Measurements from ENCODE around the gene LDLRAD4. TPM values are rescaled to one million over a fixed set of nuclear protein-coding genes. Genes with fewer than 3 reads are reported as not detected.
"Not testable (repeated sequence)": the region's sequence is repeated elsewhere in the genome, so short reads cannot be mapped to it uniquely, and the experiment has no call there.

The LDLRAD4 gene
- total and polyA plus RNA-seq, 8 donors = 14.1 to 26.6 (median 18.8) TPM

DNA sequence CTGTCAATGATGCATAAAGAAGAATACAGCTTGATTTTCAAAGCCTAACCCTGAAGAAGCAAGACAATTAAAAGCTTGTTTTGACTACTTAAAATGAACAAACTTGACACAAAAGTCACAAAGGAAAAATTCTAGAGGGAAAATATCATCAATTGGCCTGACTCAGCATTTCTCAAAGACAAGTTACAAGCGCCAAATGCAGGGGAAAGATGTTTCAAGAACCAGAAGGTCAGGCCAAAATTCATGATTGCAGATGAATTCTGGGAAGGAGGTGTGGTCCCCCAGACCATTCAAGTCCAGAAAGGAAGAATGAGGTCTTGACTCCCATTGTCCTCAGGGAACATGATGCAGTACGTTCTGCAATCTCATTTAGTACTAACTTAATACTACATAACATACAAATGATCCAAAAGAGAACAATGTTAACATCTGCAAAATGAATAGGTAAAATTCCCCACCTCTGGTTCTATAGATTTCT lies 443.3 kb downstream of the LDLRAD4 start:
- H3K4me1 ChIP-seq = no peaks in the 10 kb centered on the region
- H3K27me3 ChIP-seq = no peaks in the 10 kb centered on the region
- TF ChIP-seq, protein P1, sequence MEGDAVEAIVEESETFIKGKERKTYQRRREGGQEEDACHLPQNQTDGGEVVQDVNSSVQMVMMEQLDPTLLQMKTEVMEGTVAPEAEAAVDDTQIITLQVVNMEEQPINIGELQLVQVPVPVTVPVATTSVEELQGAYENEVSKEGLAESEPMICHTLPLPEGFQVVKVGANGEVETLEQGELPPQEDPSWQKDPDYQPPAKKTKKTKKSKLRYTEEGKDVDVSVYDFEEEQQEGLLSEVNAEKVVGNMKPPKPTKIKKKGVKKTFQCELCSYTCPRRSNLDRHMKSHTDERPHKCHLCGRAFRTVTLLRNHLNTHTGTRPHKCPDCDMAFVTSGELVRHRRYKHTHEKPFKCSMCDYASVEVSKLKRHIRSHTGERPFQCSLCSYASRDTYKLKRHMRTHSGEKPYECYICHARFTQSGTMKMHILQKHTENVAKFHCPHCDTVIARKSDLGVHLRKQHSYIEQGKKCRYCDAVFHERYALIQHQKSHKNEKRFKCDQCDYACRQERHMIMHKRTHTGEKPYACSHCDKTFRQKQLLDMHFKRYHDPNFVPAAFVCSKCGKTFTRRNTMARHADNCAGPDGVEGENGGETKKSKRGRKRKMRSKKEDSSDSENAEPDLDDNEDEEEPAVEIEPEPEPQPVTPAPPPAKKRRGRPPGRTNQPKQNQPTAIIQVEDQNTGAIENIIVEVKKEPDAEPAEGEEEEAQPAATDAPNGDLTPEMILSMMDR (IDR thresholded peaks at IDR 0.05) = no peak
- H3K4me3 ChIP-seq = no peak overlapping the region
- DNase-seq = no peak
- H3K27ac ChIP-seq = no peak overlapping the region
- no peak for ATAC-seq
- intact Hi-C loops (cut with DNase I) = no loop called here
- H3K36me3 ChIP-seq = peaks cover 0 to 22% of the 10 kb centered on the region in 2 donors
- no peaks in the 10 kb centered on the region for H3K9me3 ChIP-seq

DNA sequence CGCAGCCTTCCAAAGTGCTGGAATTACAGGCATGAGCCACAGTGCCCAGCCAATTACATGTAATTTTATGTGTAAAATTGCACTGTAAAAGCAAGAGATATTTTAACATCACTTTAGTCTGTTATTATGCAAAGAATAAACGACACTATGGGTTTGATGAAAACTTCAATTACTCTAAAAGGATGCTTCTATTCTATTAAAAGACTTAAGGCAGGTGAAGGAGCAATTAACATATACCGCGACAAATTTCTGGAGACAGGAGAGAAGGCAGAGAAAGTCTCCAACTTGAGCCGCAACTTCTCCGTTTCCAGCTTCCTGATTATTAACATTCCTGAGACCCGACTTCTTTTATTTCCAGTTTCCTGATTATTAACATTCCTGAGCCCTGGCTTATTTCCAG lies 454.1 kb downstream of the LDLRAD4 start:
- no peak overlapping the region for H3K27ac ChIP-seq
- intact Hi-C loops (cut with DNase I) = no loop called here
- no peak overlapping the region for H3K4me3 ChIP-seq
- DNase-seq (no peak), ATAC-seq (no peak)
- H3K27me3 ChIP-seq = no peaks in the 10 kb centered on the region
- peaks cover 0 to 5% of the 10 kb centered on the region in 2 donors for H3K36me3 ChIP-seq
- H3K4me1 ChIP-seq = no peaks in the 10 kb centered on the region
- H3K9me3 ChIP-seq = no peaks in the 10 kb centered on the region
- TF ChIP-seq, protein P1 (IDR thresholded peaks at IDR 0.05) = no peak

DNA sequence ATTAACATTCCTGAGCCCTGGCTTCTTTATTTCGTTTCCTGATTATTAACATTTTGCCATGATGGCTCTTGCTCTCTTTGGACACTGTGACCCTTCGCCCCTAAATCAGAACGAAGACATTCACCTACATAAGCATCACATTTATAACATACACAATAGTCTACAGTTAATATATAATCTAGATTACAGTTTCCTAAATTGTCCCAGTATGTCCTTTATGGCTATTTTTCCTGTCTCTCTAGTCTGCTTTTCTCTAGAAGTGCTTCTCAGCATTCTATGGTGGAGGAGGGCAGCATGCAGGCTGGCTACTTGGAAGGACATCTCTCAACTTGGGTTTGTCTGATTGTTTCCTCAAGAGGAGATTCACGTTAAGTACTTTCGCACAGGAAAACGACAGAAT lies 457.9 kb downstream of the LDLRAD4 start:
- Histone ChIP-seq H3K9me3 (no peaks in the 10 kb centered on the region), H3K27me3 (no peaks in the 10 kb centered on the region), H3K36me3 (no peaks in the 10 kb centered on the region), H3K4me1 (no peaks in the 10 kb centered on the region), H3K4me3 (no peak overlapping the region), H3K27ac (no peak overlapping the region)
- TF ChIP-seq, protein P1 (IDR thresholded peaks at IDR 0.05) = no peak
- no peak for ATAC-seq
- DNase-seq = no peak
- intact Hi-C loops (cut with DNase I) = no loop called here

DNA sequence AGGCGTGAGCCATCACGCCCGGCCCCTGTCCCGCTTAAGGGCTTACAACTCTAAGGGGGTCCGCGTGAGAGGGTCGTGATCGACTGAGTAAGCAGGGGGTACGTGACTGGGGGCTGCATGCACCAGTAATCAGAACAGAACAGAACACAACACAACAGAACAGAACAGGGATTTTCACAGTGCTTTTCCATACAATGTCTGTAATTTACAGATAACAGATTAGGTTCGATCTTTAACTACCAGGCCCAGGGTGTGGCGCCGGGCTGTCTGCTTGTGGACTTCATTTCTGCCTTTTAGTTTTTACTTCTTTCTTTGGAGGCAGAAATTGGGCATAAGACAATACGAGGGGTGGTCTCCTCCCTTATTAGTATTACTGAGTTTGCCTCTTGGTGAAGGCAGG lies 458.8 kb downstream of the LDLRAD4 start:
- H3K4me1 ChIP-seq; H3K9me3 ChIP-seq; intact Hi-C loops (cut with DNase I); H3K27me3 ChIP-seq; ATAC-seq; H3K27ac ChIP-seq; DNase-seq; H3K4me3 ChIP-seq; H3K36me3 ChIP-seq: not testable (repeated sequence)

DNA sequence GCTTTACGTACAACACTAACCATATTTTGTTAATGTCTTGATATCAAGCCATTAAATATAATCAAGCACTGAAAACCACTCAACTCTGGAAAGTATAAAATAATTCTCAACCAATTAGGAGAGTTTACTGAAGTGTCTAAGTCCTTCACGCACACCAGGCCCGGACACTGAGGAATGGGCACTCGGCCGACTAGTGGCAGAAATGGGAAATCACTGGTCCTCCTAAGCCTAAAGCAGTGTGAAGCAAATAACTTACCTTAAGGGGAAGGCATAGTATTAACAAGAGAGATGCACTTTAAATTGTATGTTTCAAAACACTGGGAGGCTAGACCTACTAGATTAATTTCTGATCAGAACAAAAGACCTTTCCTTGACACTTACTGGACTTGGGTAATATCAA lies 462.1 kb downstream of the LDLRAD4 start:
- ATAC-seq (peak; percentile 47), DNase-seq (peak in 1 of 4 donors; percentile 14)
- Histone ChIP-seq H3K4me1 (no peaks in the 10 kb centered on the region), H3K36me3 (no peaks in the 10 kb centered on the region), H3K4me3 (no peak overlapping the region), H3K27me3 (no peaks in the 10 kb centered on the region), H3K9me3 (no peaks in the 10 kb centered on the region), H3K27ac (no peak overlapping the region)
- intact Hi-C loops (cut with DNase I) = no loop called here
- TF ChIP-seq, protein P1 (IDR thresholded peaks at IDR 0.05) = peak; percentile 17 to 30

DNA sequence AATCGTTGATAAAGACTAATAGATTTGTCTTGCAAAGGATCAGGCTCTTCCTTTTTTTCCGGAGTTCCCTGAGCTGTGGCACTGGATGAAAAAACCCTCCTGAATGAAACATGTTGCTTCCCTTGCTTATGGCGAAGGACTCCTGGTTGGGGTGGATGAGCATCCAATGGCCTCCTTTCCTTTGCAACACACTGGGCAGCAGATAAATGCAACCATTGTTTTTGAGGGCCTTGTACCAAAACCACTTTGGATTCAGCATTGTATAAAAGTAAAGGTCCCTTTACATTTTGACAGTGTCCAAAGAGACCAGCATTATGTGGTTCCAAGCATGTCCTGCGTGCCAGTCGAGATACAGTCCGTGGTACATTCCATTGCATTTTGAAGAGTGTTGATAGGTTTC lies 463.1 kb downstream of the LDLRAD4 start:
- no peaks in the 10 kb centered on the region for H3K9me3 ChIP-seq
- intact Hi-C loops (cut with DNase I) = no loop called here
- no peaks in the 10 kb centered on the region for H3K36me3 ChIP-seq
- DNase-seq (no peak), ATAC-seq (no peak)
- no peak overlapping the region for H3K27ac ChIP-seq
- TF ChIP-seq, protein P1 (IDR thresholded peaks at IDR 0.05) = no peak
- no peaks in the 10 kb centered on the region for H3K27me3 ChIP-seq
- H3K4me1 ChIP-seq = no peaks in the 10 kb centered on the region
- H3K4me3 ChIP-seq = no peak overlapping the region
